DMS53 treated with DMSO at 0.1 percent for 48 hours (cell line): ENCODE data around the gene COPB1.

Source experiments
- DNase-seq: peaks from one replicate; lab custom pipeline; 2025; ENCODE audit not compliant: unreplicated experiment; lab: John Stamatoyannopoulos, UW

The COPB1 gene

DNA sequence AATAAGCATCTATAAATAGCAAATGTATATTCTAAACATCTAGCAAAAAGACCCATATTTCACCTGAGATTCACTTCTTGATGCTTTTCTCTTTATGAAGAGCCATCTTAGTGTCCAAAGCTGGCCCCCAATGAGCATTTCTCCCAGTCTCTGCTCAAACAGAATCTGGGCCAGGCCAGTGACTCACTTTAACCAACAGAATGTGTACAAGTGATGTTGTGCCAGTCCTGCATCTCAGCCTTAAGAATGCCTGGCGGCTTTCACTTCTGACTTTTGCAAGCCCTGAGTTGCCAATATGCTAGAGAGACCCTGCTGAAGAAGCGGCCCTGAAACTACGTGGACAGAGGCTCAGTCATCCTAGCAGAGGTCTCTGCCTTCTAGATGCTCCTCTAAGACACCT is 6.9 kb upstream of the COPB1 start:
- DNase-seq = no peak

DNA sequence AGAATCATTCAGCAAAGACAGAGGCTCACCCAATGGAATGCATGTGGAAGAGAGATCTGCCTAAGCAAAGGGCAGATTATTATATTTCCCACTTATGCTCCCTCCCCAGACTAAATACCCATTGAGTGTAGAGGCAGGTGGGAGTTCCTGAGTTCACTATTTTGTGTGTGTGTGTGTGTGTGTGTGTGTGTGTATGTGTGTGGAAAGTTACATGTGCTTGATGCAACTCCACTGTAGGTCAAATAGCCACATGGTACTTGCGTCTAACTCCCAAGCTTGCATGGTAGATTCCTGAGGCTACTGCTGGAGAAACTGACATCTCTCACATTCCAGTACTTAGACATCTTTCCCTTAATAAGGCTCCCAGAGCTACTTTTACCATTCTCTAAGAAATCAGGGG is 3.4 kb upstream of the COPB1 start:
- DNase-seq = no peak

DNA sequence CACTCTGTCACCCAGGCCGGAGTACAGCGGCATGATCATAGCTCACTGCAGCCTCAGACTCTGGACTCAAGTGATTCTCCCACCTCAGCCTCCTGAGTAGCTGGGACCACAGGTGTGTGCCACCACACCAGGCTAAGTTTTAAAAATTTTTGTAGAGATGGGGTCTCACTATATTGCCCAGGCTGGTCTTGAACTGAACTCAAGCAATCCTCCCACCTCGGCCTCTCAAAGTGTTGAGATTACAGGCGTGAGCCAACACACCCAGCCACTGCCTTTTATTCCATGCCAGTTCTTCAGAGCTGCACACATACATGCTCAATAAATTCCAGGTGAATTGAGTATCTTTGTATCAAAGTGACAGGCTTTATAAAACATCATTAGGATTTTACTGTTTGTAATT is 2.4 kb upstream of the COPB1 start:
- DNase-seq = no peak

DNA sequence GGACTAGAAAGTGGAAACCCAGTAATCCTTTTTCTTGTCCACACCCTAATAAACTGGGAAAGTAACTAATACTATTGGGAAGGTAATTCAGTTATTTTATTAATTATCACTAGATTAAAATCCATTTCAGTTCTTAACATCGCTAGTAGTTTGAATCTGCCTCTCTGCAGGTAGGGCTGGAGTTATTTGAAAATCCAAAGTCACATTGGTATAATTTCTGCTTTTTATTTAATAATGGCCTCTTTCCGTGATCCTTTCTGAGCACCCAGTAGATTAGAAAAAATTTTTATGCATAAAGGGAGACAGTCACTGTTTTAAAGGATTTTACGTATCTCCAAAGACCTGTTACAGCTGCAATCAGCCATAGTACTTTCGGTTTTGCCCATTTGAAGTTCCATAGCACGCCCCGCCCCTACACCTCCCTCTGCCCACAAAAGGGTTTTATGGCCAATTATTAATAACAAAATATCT is 605 bp upstream of the COPB1 start:
- peak; percentile 50 for DNase-seq

DNA sequence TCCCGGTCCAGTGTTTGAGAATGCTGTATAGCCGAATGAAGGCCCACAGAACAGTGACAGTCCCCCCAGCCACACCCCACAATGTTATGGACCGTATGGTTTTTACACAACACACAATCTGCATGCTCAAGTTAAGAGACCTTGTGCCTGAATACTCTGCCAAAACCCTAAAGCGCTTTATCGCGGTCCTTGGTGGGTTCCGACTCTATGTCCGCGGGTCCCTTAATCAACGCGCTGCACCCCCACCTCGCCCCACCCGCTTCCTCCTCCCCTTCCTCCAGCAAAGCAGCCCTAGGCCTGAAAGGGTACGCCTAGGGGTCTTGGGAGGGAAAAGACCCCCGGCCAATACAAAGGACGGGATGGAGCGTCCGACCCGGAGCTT is 442 bp downstream of the COPB1 start:
- DNase-seq = no peak

DNA sequence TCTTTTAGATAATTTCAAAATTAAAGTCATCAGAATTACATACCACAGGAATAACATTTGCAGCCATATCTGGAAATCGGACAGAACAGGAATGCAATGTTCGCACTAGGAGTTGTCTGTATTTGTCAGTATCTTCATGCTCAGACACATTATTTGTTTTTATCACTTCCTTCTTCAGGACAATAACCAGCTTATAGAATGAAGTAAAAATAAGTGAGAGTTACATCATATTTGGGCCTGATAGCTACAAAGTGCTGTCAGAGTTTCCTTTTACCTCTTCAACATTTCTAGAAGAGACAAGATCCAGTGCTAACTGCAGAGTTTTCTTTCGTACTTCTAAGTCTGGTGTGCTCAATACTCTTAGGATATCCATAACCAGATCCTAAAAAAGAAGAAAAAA is 18.9 kb downstream of the COPB1 start:
- no peak for DNase-seq

DNA sequence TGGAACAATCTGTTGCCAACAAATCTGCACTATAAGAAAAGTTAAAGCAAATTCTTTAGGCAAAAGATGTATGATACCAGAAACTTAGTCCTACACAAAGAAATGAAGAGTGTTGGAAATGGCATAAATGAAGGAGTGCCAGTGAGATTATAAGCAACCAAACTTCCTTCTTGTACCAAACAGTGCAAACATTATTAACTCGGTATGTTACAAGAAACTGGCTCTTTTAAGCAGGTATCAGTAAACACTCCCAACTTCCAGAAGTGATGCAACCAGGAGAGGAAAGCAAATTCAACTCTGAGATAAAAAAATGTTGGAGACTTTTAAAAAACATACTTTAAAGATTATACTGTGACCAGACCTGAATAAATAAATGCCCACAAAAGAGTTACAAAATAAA is 28.5 kb downstream of the COPB1 start:
- DNase-seq = no peak

DNA sequence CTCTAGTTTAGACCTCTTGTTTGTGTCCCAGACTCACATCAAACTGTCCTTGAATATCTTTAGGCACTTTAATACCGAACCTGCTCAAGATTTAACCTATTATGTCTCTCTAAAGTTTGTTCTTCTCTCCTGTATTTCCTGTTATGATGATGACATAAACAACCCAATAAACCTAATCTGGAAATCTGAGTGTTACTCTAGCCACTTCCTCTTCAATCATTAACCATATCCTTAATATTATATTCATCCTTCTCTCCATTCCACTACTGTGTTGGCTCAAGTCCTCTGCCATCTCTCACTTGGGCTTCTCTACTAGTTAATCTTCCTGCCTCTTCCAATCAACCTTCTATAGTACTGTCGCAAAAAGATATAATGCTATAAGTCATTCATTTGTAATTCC is 36.0 kb downstream of the COPB1 start:
- no peak for DNase-seq

DNA sequence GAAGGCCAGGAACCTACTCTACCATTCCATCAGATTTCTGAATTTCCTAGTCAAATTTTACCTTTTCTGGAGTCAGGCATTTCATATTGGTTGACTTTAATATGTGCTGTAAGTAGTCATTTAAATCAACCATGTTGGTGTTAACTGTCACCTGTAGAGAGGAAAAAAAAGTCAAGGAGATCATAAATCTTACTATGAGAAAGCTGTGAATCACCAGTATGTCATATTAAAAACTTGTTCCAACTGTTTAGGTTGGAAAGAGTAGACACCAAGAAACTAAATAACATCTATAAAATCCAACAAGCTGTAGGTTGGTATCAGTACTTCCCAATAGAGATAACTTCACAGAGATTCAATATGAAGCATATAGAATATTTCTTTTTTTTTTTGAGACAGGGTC is 39.5 kb downstream of the COPB1 start:
- DNase-seq = no peak

DNA sequence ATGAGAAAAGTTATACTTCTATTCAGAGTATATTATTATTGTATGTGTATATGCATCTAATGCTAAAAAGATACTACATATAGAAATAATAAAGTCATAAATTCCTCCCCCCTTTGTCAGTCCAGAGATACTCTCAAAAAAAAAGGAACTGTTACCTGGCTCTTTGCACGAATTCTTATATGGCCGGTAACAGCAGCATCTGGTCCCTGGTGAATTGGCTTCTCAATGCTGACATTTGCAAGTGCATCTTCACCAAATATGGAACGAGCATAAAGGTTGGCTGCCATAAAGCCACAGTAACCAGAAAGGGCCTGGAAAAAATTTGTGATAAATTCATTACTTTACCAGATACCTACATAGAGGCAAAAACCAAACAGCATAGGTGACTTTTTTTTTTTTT is 41.2 kb downstream of the COPB1 start:
- DNase-seq = no peak

DNA sequence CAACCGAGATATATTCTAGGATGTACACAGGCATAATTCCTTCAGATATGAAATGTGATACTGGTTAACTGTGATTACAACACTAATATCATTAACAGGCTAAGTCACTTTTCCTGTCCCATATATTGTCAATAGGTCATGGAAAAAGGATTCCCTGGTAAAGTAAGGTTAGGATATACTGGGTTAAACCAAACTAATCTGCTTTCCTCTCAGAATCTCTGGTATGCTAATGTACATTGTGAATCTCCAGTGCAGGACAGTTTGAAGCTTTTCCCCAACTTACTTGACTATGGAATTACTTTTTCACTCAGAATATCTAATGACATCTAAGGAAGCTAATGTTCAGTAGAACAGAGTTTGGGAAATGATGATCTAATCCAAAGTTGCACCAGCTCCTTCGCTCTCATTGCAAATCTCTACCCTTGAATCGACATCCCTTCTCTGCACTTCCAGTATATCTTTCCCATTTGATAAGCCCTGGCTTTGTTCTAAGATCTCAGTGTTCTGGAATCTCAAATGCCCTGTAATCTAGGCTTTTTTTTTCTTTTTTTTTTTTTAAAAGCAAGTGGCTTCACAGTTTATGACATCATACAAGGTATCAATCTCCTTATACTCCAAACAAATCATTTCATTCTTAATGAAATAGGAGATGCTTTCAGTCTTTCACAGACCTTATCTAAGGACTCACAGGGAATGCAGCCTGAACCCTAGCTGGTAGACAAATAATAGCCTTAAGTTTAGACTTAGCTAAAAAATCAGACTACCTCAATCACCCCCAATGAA is 43.8 kb downstream of the COPB1 start:
- DNase-seq = no peak

DNA sequence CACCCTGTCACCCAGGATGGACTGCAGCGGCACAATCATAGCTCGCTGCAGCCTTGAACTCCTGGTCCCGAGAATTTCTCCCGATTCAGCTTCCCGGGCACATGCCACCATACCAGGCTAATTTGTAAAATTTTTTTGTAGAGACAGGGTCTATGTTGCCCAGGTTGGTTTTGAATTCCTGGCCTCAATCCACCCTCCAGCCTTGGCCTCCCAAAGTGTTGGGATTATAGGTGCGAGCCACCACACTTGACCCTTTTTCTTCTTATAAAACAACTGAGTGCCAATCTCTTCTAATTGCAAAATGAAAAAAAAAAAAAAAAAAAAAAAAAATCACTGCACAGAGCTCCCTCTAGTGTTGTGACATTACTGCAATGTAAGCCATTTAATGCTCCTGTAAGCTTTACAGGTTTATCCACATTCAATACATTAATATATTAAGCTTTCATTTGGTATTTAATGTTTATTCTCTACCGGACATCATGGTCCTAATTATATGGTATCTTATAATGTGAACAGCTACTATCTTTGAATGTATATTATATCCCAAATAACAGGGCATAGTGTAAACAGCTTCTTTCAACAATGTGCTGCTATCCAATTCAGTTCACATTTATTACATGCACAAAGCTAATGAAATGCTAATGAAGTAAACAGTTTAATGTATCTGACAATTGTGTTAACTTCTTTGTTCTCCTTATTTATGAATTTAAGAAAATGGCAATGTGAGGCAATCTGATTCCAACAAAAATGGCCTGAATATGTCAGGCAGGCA is 44.6 kb downstream of the COPB1 start:
- DNase-seq = peak; percentile 27

DNA sequence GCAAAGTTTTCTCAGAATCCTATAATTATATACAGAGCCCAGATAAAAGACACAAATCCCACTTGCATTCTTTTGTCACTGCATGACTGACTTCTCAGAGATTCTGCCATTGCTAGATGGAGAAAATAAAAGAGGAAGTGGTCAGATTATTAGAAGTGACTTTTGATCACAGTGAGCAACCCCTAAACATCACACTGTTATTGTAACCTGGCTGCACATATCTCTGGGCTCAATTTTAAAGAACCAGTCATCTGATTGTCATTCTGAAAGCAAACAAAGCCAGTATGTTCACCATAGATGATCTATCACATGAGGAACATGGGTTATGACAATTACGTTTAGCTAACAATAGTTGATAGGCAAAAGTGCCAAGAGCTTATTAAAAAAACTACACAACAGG is 47.8 kb downstream of the COPB1 start:
- DNase-seq = no peak

DNA sequence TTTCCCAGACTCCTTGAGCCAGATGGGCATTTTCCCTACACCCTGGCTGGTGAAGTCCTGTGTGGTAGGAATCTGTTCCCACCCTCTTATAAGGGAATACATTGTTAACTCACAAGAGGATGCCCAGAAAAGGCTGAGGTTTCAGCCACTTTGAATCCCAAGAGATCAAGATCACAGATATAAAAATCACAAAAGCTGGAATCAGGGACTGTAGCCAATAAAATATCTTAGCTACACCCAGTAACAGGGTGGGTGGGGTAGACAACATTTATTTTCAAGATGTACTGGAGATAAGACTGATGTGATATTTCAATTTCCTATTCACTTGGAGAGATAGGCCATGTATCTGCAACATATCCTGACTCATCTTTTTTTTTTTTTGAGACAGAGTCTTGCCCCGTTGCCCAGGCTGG is 50.3 kb downstream of the COPB1 start:
- DNase-seq = no peak

DNA sequence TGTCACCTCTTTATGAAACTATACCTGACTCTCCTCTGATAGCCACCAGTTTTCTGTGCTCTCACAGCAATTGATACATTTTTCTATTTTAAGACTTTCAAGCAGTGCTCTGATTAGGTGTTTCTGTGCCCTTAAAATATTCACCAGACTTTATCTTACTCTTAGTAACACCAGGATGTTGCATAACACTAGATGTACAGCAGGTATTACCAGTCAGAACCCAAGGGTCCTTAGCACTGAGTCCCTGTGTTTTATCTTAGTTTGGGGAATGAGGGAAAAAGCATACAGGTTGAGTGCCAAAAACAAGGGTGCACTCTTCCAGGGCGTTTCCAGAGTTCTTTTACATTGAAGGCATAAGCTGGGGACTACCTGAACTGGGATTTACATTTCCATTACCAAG is 51.4 kb downstream of the COPB1 start:
- DNase-seq = no peak

DNA sequence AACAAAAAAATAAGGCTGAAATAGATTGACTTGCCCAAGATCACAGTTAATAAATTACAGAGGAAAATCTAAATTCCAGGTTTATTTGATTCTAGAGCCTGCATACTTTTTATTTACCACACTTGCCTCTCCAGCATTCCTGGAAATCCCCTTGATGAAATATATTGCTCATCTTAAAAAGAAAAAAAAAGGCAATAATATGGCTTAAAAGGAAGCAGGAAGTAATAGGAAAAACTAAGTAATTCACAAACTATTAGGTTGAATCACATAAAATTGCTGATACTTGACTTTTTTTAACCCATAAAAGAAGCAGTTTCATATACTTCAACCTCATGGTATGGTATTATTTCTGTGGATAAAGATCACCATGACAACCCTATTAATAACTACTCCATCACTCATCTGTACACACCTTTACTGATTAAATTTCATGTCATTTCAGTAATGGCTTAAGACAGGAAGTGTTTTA is 52.9 kb downstream of the COPB1 start:
- DNase-seq = no peak

DNA sequence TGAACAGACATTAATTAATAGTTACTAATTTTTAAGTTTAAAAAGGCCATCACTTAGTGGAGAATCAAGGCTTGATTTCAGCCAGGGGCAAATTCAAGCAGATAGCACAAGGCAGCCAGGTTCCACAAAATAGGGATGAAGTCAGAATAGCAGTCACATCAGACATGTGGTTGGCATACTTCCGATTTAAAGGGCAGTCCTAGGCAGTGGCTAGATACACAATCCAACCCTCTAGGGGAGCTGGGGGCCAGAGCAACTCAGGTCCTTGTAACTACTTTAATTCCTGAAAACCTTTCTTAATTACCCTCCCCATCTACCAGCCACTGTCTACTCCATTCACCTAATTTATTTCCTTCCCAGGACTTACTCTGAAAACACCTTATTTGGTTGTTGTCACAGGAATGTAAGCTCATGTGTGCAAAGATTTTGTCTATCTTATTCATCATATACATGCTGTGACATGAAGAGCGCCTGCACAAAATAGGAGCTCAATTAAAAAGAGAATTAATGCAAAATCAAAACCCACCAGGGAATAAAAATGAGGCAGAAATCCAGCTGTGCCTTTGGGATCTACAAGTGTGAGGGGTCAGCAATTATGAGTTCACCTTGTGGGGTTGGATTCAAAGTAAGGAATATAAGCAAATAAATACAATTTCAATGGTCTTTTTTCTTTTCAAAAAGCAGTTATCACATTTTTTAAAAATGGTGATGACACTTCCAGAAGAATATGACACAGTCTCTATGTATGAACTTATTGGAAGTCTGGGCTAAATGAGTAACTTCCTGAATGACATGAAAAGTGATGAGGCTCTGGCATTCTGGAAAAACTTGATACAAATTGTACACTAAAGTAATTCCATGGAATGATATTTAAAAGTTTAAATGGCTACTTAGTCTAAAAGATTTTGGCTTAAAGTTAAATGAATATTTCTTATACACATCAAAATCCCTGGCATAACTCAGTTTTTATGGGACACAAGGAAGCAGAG is 53.8 kb downstream of the COPB1 start:
- no peak for DNase-seq

DNA sequence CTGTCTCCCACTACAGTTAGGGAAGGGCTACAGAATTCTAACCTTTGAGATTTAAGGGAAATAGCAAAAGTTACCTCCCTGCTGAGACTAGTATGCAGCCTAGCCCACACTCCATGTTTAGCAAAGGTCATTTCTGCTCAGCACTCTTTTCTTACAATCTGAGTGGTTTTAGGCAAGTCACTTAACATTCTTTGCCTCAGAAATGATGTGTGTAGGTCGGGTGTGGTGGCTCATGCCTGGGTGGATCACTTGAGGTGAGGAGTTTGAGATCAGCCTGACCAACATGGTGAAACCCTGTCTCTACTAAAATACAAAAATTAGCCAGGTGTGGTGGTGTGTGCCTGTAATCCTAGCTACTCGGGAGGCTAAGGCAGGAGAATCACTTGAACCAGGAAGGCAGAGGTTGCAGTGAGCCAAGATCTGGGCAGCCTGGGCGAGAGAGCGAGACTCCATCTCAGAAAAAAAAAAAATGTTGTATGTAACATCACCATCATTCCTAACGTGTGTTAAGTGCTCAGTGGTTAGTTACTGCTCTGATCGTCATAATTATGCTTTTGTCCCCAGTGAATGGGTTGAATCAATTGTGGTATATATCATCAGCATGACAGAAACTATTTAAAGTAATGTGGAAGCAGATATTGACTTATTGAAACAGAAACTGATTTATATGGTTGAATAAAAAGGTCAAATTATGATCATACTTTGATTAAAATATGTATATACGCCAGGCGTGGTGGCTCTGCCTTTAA is 55.0 kb downstream of the COPB1 start:
- no peak for DNase-seq

DNA sequence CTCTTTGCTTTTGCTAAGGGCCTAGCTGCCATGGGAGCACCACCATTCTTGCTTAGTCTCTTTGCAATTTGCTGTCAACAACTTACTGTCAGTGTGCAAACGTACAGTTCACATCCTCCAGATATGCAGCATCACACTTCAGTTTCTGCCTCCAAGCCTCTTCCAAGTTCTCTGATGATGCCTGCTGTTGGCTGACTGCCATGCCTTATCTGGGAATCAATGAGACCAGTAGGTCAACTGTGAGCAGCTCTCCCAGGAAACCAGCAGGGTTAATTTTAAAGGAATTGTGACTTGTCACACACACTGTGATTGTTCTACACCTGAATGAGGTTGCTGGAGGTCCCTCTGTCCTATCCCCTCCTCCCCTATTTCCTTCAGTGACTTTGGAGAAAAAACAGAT is 56.0 kb downstream of the COPB1 start:
- no peak for DNase-seq

DNA sequence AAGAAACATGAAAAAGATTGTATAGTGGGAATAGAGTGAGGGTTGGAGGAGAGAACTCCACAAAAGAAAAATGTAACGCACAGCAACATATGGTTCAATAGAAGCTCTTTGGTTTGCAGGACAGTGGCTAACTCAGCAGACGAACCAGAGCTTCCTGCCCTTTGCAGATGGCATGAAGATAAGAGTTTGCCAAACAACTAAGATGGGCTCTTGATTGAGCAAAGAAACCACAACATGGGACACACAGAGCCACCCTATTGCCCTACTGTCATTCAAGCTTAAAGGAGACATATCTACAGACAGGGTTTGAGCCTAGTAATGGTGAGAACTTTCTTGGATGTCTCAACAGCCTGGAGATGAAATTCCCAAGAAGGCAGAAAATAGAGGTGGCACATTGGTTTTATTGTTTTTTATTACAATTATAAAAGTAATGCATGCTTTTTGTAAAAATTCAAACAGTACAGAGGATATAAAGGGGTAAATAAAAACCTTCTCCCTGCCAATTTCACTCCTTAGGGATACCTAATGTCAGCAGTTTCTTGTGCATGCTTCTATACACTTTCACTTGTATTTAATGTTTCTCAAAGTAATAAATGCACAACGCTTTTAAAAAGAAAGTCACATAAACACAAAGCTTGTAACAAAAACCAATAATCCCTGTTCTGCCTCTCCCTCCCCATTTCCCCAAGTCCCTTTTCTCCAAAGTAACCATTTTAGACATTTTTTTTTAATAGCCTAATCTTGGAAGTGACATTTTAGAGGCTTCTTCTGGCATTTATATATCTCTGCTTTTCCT is 63.7 kb downstream of the COPB1 start:
- no peak for DNase-seq
